Activated CD4-positive, CD25-positive, alpha-beta regulatory T cell treated with anti-CD3 and anti-CD28 coated beads, Interleukin-2, amount 50 U/mL, for 72 hours (primary cell): ENCODE measurements around the gene TMEFF1.
A peak's percentile ranks its signal among the peaks of the same experiment; 100 is the strongest.
"Not testable (repeated sequence)": the region's sequence is repeated elsewhere in the genome, so short reads cannot be mapped to it uniquely, and the experiment has no call there.

Source experiments
- DNase-seq: peaks from one replicate; pipeline ENCODE4 v3.0.0; 2021

The TMEFF1 gene, protein sequence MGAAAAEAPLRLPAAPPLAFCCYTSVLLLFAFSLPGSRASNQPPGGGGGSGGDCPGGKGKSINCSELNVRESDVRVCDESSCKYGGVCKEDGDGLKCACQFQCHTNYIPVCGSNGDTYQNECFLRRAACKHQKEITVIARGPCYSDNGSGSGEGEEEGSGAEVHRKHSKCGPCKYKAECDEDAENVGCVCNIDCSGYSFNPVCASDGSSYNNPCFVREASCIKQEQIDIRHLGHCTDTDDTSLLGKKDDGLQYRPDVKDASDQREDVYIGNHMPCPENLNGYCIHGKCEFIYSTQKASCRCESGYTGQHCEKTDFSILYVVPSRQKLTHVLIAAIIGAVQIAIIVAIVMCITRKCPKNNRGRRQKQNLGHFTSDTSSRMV

GRCh38 chr9:100472788-100473275 lies at the start of gene TMEFF1:
Gene TMEFF1, plus strand, starts transcription at chr9:100473149. Its CDS starts 396 bp downstream, at chr9:100473545.
- no peak for DNase-seq

- DNase-seq = no peak
Observed at GRCh38 chr9:100425758-100426157, 47.2 kb upstream of the TMEFF1 start.

DNA sequence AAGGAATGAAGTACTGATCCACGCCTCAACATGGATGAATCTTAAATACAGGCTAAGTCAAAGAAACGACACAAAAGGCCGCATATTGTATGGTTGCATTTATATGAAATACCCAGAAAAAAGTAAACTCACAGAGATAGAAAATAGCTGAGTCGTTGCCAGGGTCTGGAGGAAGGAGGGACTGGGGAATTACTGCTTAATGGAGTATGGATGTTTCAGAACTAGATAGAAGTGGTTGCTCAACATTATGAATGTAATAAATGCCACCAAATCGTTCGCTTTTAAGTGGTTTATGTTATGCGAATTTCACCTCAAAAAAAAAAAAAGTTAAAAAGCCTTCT lies 46.8 kb upstream of the TMEFF1 start:
- DNase-seq = no peak

DNA sequence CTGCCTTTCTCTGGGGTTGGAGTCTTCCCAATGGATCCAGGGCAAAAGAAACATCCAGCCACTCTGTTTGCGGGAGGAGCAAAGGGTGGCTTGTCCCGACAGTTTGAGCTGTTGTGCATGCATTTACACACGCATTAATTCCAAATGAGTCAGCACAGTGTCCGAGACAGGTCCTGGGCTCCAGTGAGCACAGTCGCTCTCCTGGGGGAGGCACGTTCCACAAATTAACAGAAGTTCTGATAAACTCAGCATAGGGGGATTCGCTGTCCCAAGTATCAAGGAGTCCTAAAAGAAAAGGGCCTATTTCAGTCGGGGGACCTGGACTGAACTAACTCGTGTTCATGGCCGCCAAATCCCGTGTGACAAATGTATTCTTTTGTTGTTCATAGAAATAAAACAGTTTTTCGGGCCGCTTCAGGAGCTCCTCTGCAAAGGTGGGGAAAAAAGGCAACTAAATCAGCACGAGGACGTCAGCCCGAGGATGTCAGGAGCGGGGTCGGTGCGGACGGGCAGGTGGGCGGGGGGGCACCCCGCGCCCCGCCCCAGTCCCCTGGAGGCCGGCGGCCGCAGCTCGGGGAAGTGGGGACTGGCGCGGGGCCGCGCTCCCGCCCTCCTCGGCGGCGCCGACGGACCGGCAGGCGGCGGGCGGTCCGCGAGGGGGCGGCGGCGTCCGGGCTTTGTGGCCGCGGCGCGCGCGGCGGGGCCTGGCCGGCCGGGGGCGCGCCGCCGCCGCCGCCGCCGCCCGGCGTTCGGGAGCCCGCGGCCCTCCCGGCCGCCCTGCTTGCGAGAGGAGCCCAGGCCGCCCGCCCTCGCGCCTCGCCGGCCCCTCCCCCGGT lies 46.2 kb upstream of the TMEFF1 start, which contains the start of gene MSANTD3:
TSS of gene MSANTD3 (plus strand) at position 614 of the 836 bp plus-strand sequence. CDS start 14,796 bp downstream, outside the sequence.
- peak; percentile 61 for DNase-seq

- DNase-seq = no peak
Observed at GRCh38 chr9:100427366-100428263, 45.3 kb upstream of the TMEFF1 start.

GRCh38 chr9:100428871-100429654 lies 43.9 kb upstream of the TMEFF1 start:
- DNase-seq = no peak

- no peak for DNase-seq
Observed at GRCh38 chr9:100430286-100430940, 42.5 kb upstream of the TMEFF1 start.

GRCh38 chr9:100431886-100432285 lies 41.1 kb upstream of the TMEFF1 start:
- DNase-seq = no peak

DNA sequence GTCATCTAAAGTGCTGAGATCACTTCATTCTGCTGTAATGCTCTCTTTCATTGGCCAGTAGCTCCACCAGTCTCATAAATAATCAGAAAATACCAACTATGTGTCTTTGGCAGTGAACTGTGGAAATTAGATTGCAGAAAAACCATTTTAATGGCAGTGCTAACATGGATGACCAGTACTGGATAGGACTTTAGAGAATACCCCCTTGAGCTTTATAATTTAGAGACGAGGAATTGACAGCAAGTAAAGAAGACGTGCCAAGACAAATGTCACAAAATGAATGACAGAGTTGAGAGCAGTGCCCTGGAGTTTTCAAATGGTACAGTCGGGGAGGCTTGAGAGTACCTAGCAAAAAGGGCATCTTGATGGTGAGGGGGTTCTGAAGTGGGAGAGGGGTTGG lies 40.2 kb upstream of the TMEFF1 start:
- DNase-seq = no peak

DNA sequence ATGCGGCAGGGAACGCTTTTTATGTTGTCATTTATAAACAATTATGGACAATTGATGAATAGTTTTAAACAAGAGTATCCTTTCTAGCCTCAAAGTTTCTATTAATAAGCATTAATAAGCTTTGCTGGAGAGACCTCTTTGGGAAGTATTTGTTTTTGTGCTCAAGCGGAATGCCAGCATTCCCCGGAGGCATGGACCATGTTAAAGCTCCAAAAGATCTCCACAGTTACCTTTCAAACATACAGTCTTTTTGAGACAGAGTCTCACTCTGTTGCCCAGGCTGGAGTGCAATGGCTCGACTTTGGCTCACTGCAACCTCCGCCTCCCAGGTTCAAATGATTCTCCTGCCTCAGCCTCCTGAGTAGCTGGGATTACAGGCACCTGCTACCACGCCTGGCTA lies 36.4 kb upstream of the TMEFF1 start:
- no peak for DNase-seq

GRCh38 chr9:100437860-100438805 lies 34.8 kb upstream of the TMEFF1 start:
- DNase-seq = peak; percentile 60

DNA sequence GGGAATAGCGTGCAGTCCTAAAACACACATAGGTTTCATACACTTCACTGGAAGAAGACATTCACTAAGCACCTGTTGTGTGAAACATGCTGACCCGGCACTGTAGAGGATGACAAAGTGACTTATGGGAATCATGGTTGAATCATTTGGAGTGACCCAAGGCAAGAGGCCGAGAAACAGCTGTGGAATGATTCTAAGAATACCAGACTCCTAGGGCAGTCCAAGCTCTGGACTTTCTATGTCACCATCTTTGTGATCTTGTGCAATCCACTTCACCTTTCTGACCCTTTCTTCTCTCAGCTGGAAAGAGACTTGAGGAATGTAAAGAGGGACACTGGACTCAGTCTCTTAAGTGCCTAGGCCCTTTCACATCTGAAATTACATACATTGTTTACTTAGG lies 32.9 kb upstream of the TMEFF1 start:
- DNase-seq = no peak

- not testable (repeated sequence) for DNase-seq
Observed at GRCh38 chr9:100440487-100440886, 32.5 kb upstream of the TMEFF1 start.

DNA sequence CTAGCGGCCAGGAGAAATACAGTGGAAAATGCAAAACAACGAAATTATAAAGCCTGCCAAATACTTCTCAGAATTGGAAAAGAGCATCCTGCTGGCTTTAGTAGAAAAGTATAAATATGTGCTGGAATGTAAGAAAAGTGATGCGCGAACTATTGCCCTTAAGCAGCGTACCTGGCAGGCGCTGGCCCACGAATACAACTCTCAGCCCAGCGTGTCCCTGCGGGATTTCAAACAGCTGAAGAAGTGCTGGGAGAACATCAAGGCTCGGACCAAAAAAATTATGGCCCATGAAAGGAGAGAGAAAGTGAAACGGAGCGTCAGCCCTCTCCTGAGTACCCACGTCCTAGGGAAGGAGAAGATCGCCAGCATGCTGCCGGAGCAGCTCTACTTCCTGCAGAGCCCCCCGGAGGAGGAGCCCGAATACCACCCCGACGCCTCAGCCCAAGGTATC lies 31.0 kb upstream of the TMEFF1 start:
- DNase-seq = no peak

DNA sequence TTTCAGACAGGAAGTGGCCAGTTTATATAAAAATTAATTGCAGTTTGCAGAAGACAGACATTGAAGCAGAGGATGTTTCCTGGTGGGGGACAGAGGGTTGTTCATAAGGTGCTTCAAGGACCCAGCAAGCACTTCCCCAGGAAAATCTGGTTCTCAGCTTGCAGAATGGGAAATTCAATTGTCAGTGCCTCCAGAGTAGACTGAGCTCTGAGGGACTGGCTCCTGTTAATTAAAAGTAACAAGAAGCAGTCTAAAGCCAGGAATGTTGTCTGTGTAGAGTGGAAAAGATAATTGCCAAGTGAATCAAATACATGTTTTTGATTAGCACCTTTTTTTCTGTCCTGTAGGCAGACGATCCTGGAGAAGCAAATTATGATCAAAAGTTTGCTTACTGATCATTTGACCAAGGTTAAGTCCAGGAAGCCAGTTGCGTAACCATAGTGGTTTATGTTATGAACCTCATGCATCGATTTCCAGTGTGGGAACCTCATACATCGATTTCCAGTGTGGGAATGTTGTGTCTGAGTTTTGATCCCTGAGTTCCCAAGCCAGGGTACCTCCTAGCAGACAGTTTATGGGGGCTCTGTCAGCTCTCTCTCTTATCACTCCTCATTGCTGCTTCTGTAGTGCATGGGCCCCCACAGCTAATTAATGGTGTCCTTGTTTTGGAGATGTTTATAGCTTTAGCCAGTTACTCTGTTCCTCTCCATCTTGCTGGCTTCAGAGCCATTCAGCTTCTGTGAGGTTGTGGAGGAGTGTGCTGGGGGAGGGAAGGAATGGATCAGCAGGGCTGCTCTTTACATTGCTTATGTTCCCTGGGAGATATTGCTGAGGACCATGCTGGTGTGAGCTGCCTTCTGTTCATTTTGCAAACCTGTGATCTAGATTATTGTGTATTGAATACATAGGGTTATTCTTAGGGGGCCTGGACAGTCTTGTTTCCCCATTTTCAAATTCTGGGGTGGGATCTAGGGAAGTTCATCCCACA lies 28.9 kb upstream of the TMEFF1 start:
- no peak for DNase-seq

DNA sequence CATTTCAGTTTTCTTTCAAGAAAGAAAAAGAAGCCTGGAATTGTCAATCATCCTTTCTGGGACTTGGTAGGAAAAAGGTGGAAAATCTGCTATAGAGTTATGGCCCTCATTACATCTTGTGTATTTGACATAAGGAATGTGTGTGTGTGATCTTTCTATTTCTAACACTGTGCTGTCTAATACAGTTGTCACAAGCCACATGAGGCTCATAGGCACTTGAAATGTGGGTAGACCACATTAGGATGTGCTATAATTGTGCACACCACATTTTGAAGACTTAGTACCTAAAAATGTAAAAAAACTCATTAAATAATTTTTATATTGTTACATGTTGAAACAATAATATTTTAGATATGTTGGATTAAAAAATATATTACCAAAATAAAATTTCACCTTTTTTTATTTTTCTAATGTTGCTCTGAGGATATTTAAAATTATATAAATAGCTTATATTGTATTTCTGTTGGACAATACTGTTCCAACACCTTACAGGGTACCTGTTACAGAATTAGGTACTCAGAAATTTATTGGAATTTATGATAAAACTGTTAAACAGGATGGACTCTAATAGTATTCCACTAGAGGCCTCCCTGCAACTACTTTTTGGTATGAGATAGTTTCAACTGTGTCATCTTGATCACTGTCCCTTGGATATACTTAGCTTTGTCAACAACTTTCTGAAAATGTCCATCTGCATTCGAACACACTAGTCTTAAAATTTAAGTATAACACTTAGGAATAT lies 27.6 kb upstream of the TMEFF1 start:
- DNase-seq = no peak

DNA sequence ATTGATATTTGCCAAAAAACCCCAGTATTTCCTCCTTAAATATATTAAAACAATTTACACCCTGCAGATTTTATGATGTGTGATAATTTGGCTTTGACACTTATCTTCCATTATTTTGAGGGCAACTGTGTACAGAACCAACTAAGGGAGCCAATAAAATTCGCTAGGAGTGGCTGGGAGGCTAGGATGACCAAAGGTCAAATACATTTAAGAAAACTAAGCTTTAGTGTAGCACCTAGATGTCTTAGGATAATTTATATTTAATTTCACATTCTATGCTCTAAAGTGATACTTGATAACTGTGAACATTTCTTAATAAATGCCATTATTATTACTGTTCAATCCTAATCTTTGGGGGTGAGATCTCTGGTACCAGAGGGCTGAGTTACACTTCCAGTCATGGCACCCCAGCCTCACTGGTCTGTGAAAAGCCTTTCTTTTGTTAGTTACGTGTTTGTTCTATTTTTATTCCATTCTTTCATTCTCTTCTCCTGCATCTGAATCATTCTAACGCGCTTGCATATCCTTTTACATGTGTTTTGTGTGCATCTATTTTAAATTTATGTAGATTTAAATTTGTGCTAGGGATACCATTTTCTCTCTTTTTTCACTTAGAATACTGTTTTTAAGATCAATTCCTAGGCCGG lies 26.9 kb upstream of the TMEFF1 start:
- no peak for DNase-seq

GRCh38 chr9:100447041-100447440 lies 25.9 kb upstream of the TMEFF1 start:
- DNase-seq = no peak
